Mesendoderm (in vitro differentiated cells): ENCODE data around the gene LRCH1.

Experiments
- DNase-seq: peaks from one replicate; pipeline ENCODE4 v3.0.0; 2013
- H2AK5ac ChIP-seq: 2 replicates; pipeline ENCODE4 v1.6.1; 2013; ENCODE audit warnings: low read length, inconsistent platforms
- H2BK120ac ChIP-seq: 2 replicates; pipeline ENCODE4 v1.6.1; 2013; ENCODE audit warnings: low read depth, mild to moderate bottlenecking, low read length, moderate library complexity, mixed read lengths
- H2BK15ac ChIP-seq: replicated peaks from 2 replicates; pipeline ENCODE4 v1.6.1; 2013; ENCODE audit warnings: low read depth, mild to moderate bottlenecking, moderate library complexity
- H2BK5ac ChIP-seq: 2 replicates; pipeline ENCODE4 v1.6.1; 2013; ENCODE audit warnings: low read length, inconsistent platforms
- H3K18ac ChIP-seq: 2 replicates; pipeline ENCODE4 v1.6.1; 2013; ENCODE audit warnings: mild to moderate bottlenecking, low read length, mixed read lengths
- H3K23ac ChIP-seq: one replicate; pipeline ENCODE4 v1.6.1; 2013; ENCODE audit warnings: low read length
- H3K27ac ChIP-seq: 2 replicates; pipeline ENCODE4 v1.5.1; 2013; ENCODE audit warnings: low read depth, mild to moderate bottlenecking, inconsistent platforms, low read length, moderate library complexity
- H3K27me3 ChIP-seq: 2 replicates; pipeline ENCODE4 v1.6.1; 2013; ENCODE audit warnings: low read length, control low read depth, mild to moderate bottlenecking, inconsistent platforms; ENCODE audit not compliant: insufficient read depth, poor library complexity
- H3K36me3 ChIP-seq: 2 replicates; pipeline ENCODE4 v1.6.1; 2013; ENCODE audit warnings: low read length, inconsistent platforms; ENCODE audit not compliant: control insufficient read depth, insufficient read depth
- H3K4ac ChIP-seq: one replicate; pipeline ENCODE4 v1.6.1; 2013; ENCODE audit warnings: low read depth, mild to moderate bottlenecking, low read length, moderate library complexity
- H3K4me1 ChIP-seq: 2 replicates; pipeline ENCODE4 v1.6.1; 2013; ENCODE audit warnings: low read depth, low read length, inconsistent platforms; ENCODE audit not compliant: control insufficient read depth
- H3K4me2 ChIP-seq: 2 replicates; pipeline ENCODE4 v1.6.1; 2013; ENCODE audit warnings: low read length
- H3K4me3 ChIP-seq: 2 replicates; pipeline ENCODE4 v1.5.1; 2013; ENCODE audit warnings: mild to moderate bottlenecking, low read length
- H3K56ac ChIP-seq: one replicate; pipeline ENCODE4 v1.6.1; 2013; ENCODE audit warnings: low read length
- H3K79me1 ChIP-seq: 2 replicates; pipeline ENCODE4 v1.6.1; 2013; ENCODE audit warnings: low read length, inconsistent platforms
- H3K79me2 ChIP-seq: 2 replicates; pipeline ENCODE4 v1.6.1; 2013; ENCODE audit warnings: mild to moderate bottlenecking, low read length; ENCODE audit not compliant: control insufficient read depth, insufficient read depth
- H3K9ac ChIP-seq: 2 replicates; pipeline ENCODE4 v1.6.1; 2013; ENCODE audit warnings: low read length, inconsistent platforms
- H4K5ac ChIP-seq: one replicate; pipeline ENCODE4 v1.6.1; 2013; ENCODE audit warnings: low read length
- H4K8ac ChIP-seq: one replicate; pipeline ENCODE4 v1.6.1; 2013; ENCODE audit warnings: low read depth, mild to moderate bottlenecking, control low read depth, low read length, moderate library complexity
- WGBS: extraction: QIAGEN DNeasy Blood & Tissue Kit; methylation state at CpG from one replicate; pipeline ENCODE4 v1.1.7; 2013; ENCODE audit warnings: low lambda C conversion rate, missing lambda C conversion rate; ENCODE audit not compliant: insufficient coverage; ENCODE audit errors: extremely low coverage; 5-methylcytosine and 5-hydroxymethylcytosine counted together

LRCH1 gene

GRCh38 chr13:46527237-46527636, 25.7 kb upstream of the LRCH1 start:
- H3K4me2 ChIP-seq, result no peak overlapping the region
- H3K79me1 ChIP-seq, result no peaks in the 10 kb centered on the region
- H4K8ac ChIP-seq, result no peak overlapping the region
- H2AK5ac ChIP-seq, result no peak overlapping the region
- no peak overlapping the region for H3K23ac ChIP-seq
- no peaks in the 10 kb centered on the region for H3K4me1 ChIP-seq
- no peak overlapping the region for H3K56ac ChIP-seq
- H3K27ac ChIP-seq, result no peak overlapping the region
- H3K27me3 ChIP-seq, result no peaks in the 10 kb centered on the region
- H2BK5ac ChIP-seq, result no peak overlapping the region
- H3K4me3 ChIP-seq, result no peak overlapping the region
- H3K36me3 ChIP-seq, result no peaks in the 10 kb centered on the region
- H2BK15ac ChIP-seq, result no peak overlapping the region
- H3K9ac ChIP-seq, result no peak overlapping the region
- no CpG with 5 or more reads among the region's 2 CpGs for WGBS
- no peak overlapping the region for H4K5ac ChIP-seq
- no peaks in the 10 kb centered on the region for H3K79me2 ChIP-seq
- H3K4ac ChIP-seq, result no peak overlapping the region
- H3K18ac ChIP-seq, result no peak overlapping the region
- H2BK120ac ChIP-seq, result no peak overlapping the region
- no peak for DNase-seq

- Histone ChIP-seq H3K4me1 (no peaks in the 10 kb centered on the region), H3K18ac (no peak overlapping the region), H3K4ac (no peak overlapping the region), H4K8ac (no peak overlapping the region), H3K27ac (no peak overlapping the region), H2AK5ac (no peak overlapping the region), H2BK5ac (no peak overlapping the region), H2BK15ac (no peak overlapping the region), H4K5ac (no peak overlapping the region), H3K36me3 (no peaks in the 10 kb centered on the region), H2BK120ac (no peak overlapping the region), H3K4me2 (no peak overlapping the region), H3K4me3 (no peak overlapping the region), H3K79me1 (no peaks in the 10 kb centered on the region), H3K79me2 (no peaks in the 10 kb centered on the region), H3K56ac (no peak overlapping the region), H3K9ac (no peak overlapping the region), H3K23ac (no peak overlapping the region), H3K27me3 (no peaks in the 10 kb centered on the region)
- WGBS, result no CpG with 5 or more reads among the region's 4 CpGs
- DNase-seq, result no peak
These were observed 23.6 kb upstream of the LRCH1 start for GRCh38 chr13:46529216-46529919.

GRCh38 chr13:46530084-46530935, 22.7 kb upstream of the LRCH1 start:
- Histone ChIP-seq H3K4me1 (no peaks in the 10 kb centered on the region), H3K27me3 (no peaks in the 10 kb centered on the region), H2AK5ac (no peak overlapping the region), H3K4me3 (no peak overlapping the region), H2BK15ac (no peak overlapping the region), H2BK5ac (no peak overlapping the region), H3K79me2 (no peaks in the 10 kb centered on the region), H3K4ac (no peak overlapping the region), H4K8ac (no peak overlapping the region), H3K9ac (no peak overlapping the region), H3K56ac (no peak overlapping the region), H3K36me3 (no peaks in the 10 kb centered on the region), H3K79me1 (no peaks in the 10 kb centered on the region), H3K27ac (no peak overlapping the region), H3K4me2 (no peak overlapping the region), H2BK120ac (no peak overlapping the region), H3K23ac (no peak overlapping the region), H3K18ac (no peak overlapping the region), H4K5ac (no peak overlapping the region)
- DNase-seq, result no peak
- WGBS, result no CpG with 5 or more reads among the region's 4 CpGs

GRCh38 chr13:46531953-46532352, 21.0 kb upstream of the LRCH1 start:
- no peaks in the 10 kb centered on the region for H3K27me3 ChIP-seq
- no CpG with 5 or more reads among the region's 3 CpGs for WGBS
- no peak overlapping the region for H2AK5ac ChIP-seq
- H3K4me2 ChIP-seq, result no peak overlapping the region
- no peak overlapping the region for H3K4me3 ChIP-seq
- no peak overlapping the region for H2BK120ac ChIP-seq
- no peak overlapping the region for H3K23ac ChIP-seq
- H3K4ac ChIP-seq, result no peak overlapping the region
- no peak overlapping the region for H3K27ac ChIP-seq
- no peaks in the 10 kb centered on the region for H3K36me3 ChIP-seq
- no peaks in the 10 kb centered on the region for H3K79me2 ChIP-seq
- H4K8ac ChIP-seq, result no peak overlapping the region
- H3K9ac ChIP-seq, result no peak overlapping the region
- H3K56ac ChIP-seq, result no peak overlapping the region
- no peak for DNase-seq
- H3K18ac ChIP-seq, result no peak overlapping the region
- H2BK15ac ChIP-seq, result no peak overlapping the region
- H4K5ac ChIP-seq, result no peak overlapping the region
- H2BK5ac ChIP-seq, result no peak overlapping the region
- no peaks in the 10 kb centered on the region for H3K79me1 ChIP-seq
- no peaks in the 10 kb centered on the region for H3K4me1 ChIP-seq

- H3K79me1 ChIP-seq, result no peaks in the 10 kb centered on the region
- no CpG with 5 or more reads among the region's 4 CpGs for WGBS
- no peak overlapping the region for H3K23ac ChIP-seq
These were observed 18.0 kb upstream of the LRCH1 start for GRCh38 chr13:46535002-46535401.

More at GRCh38 chr13:46535002-46535401, 18.0 kb upstream of the LRCH1 start:
- no peak overlapping the region for H3K18ac ChIP-seq
- H3K79me2 ChIP-seq, result no peaks in the 10 kb centered on the region
- H3K4ac ChIP-seq, result no peak overlapping the region
- H2BK5ac ChIP-seq, result no peak overlapping the region
- no peak overlapping the region for H2BK120ac ChIP-seq
- no peak overlapping the region for H2BK15ac ChIP-seq
- no peak overlapping the region for H3K9ac ChIP-seq
- H2AK5ac ChIP-seq, result no peak overlapping the region
- no peaks in the 10 kb centered on the region for H3K36me3 ChIP-seq
- H3K4me2 ChIP-seq, result no peak overlapping the region
- H3K27me3 ChIP-seq, result no peaks in the 10 kb centered on the region
- H3K56ac ChIP-seq, result no peak overlapping the region
- no peaks in the 10 kb centered on the region for H3K4me1 ChIP-seq
- no peak overlapping the region for H4K5ac ChIP-seq
- DNase-seq, result no peak
- H3K4me3 ChIP-seq, result no peak overlapping the region
- H3K27ac ChIP-seq, result no peak overlapping the region
- H4K8ac ChIP-seq, result no peak overlapping the region
